Activated T-helper 2 cell treated with anti-CD3 and anti-CD28 coated beads, Interferon-gamma antibody, Interleukin-2, Interleukin-4, amounts not matched to agents 10 μg/mL and 5 μg/mL and 100 μg/mL, durations not matched to agents 14 hours and 24 hours and 36 hours (primary cell): ENCODE measurements around the gene EEF1A1. TPM values are rescaled to one million over a fixed set of nuclear protein-coding genes. Genes with fewer than 3 reads are reported as not detected.
A peak's percentile ranks its signal among the peaks of the same experiment; 100 is the strongest.

Experiments
- DNase-seq: peaks from one replicate; pipeline ENCODE4 v3.0.0; 2021; ENCODE audit warnings: low spot score
- H3K27ac Mint-ChIP-seq: one replicate; pipeline ENCODE4 v1.8.0; 2021; ENCODE audit warnings: mixed read lengths
- H3K27me3 Mint-ChIP-seq: one replicate; pipeline ENCODE4 v1.8.0; 2021; ENCODE audit warnings: low read depth, mixed read lengths
- H3K36me3 Mint-ChIP-seq: one replicate; pipeline ENCODE4 v1.8.0; 2021; ENCODE audit warnings: low read depth, mixed read lengths
- H3K4me1 Mint-ChIP-seq: one replicate; pipeline ENCODE4 v1.8.0; 2021; ENCODE audit warnings: low read depth, mixed read lengths
- H3K4me3 Mint-ChIP-seq: one replicate; pipeline ENCODE4 v1.8.0; 2021; ENCODE audit warnings: low read depth, mild to moderate bottlenecking, moderate library complexity, mixed read lengths
- H3K9me3 Mint-ChIP-seq: one replicate; pipeline ENCODE4 v1.8.0; 2021; ENCODE audit warnings: mixed read lengths
- intact Hi-C: fragments of 100-400 bp; cut with micrococcal nuclease; formaldehyde crosslinking; loops from one replicate; pipeline ENCODE4 v1.15.1; 2023
- total RNA-seq: library from RNA; stranded (reverse); gene quantifications from 2 replicates; pipeline ENCODE4 v1.2.3, GENCODE V29; 2022

EEF1A1 gene
- total RNA-seq, 1 donor from 2014 or later, result 11,266 TPM

- H3K4me1 Mint-ChIP-seq, result peaks cover 8% of the 10 kb centered on the region
- intact Hi-C loops, result no loop called here
- no peak for DNase-seq
- no peak overlapping the region for H3K4me3 Mint-ChIP-seq
- no peaks in the 10 kb centered on the region for H3K9me3 Mint-ChIP-seq
- H3K27me3 Mint-ChIP-seq, result no peaks in the 10 kb centered on the region
- H3K27ac Mint-ChIP-seq, result no peak overlapping the region
- H3K36me3 Mint-ChIP-seq, result peaks cover 68% of the 10 kb centered on the region
Measured at GRCh38 chr6:73476723-73477122, 44.1 kb downstream of the EEF1A1 start.

- Mint-ChIP-seq H3K4me3 (peak overlapping the region; percentile 24), H3K4me1 (peaks cover 17% of the 10 kb centered on the region), H3K27me3 (no peaks in the 10 kb centered on the region), H3K9me3 (no peaks in the 10 kb centered on the region), H3K27ac (peak overlapping the region; percentile 78), H3K36me3 (peaks cover 63% of the 10 kb centered on the region)
- no peak for DNase-seq
- intact Hi-C loops, result loop anchor here (1.0 kb wide), 1 partner anchor 10 kb away; the partner anchor contains the start of gene MTO1
Measured at GRCh38 chr6:73471686-73472290, 49.0 kb downstream of the EEF1A1 start.

Other genes starting within 250 kb of the EEF1A1 start
- not detected in 2 replicates for gene DPPA5, start 166.8 kb downstream of the EEF1A1 start, total RNA-seq
- gene KHDC3L, start 158.4 kb downstream of the EEF1A1 start, total RNA-seq, result not detected in 2 replicates
- gene OOEP, start 151.1 kb downstream of the EEF1A1 start, total RNA-seq, result 0.46 TPM in 1 of 2 replicates, not detected in the other
- 0.28 and 0.52 TPM in 2 replicates for gene DDX43, start 126.2 kb downstream of the EEF1A1 start, total RNA-seq
- 42.7 and 46.7 TPM in 2 replicates for gene CGAS, start 68.7 kb downstream of the EEF1A1 start, total RNA-seq
- gene MTO1, start 59.3 kb downstream of the EEF1A1 start, total RNA-seq, result 27.9 and 32.1 TPM in 2 replicates
- 5.8 and 6.7 TPM in 2 replicates for gene SLC17A5, start 133.0 kb upstream of the EEF1A1 start, total RNA-seq
- gene CD109, start 175.2 kb upstream of the EEF1A1 start, total RNA-seq, result 24.4 and 26.1 TPM in 2 replicates